ENCODE results near the gene SORBS2. TPM values are rescaled to one million over a fixed set of nuclear protein-coding genes. Genes with fewer than 3 reads are reported as not detected.

Gene SORBS2
- total RNA-seq, 1 donor from 2014 or later, result 20.0 TPM

- no peak overlapping the region for H3K27ac Mint-ChIP-seq (ENCODE audit: unreplicated experiment)
- no peaks in the 10 kb centered on the region for H3K27me3 Mint-ChIP-seq (ENCODE audit: unreplicated experiment)
- H3K36me3 Mint-ChIP-seq (ENCODE audit: low read depth, unreplicated experiment), result no peaks in the 10 kb centered on the region
- no peak for TF ChIP-seq CTCF (IDR thresholded peaks at IDR 0.05; ENCODE audit: unreplicated experiment)
- no peak overlapping the region for H3K4me3 Mint-ChIP-seq (ENCODE audit: unreplicated experiment)
- H3K4me1 Mint-ChIP-seq (ENCODE audit: unreplicated experiment), result peaks cover 8% of the 10 kb centered on the region
- peak; percentile 17 for DNase-seq (ENCODE audit: low spot score)
- no peaks in the 10 kb centered on the region for H3K9me3 Mint-ChIP-seq (ENCODE audit: unreplicated experiment)
Observed at GRCh38 chr4:185839194-185839712, 27.3 kb upstream of the SORBS2 start.

GRCh38 chr4:185838514-185839193 is 26.7 kb upstream of the SORBS2 start:
- no peak for TF ChIP-seq CTCF (IDR thresholded peaks at IDR 0.05; ENCODE audit: unreplicated experiment)
- no peak overlapping the region for H3K27ac Mint-ChIP-seq (ENCODE audit: unreplicated experiment)
- H3K27me3 Mint-ChIP-seq (ENCODE audit: unreplicated experiment), result no peaks in the 10 kb centered on the region
- no peaks in the 10 kb centered on the region for H3K9me3 Mint-ChIP-seq (ENCODE audit: unreplicated experiment)
- DNase-seq (ENCODE audit: low spot score), result no peak
- H3K4me3 Mint-ChIP-seq (ENCODE audit: unreplicated experiment), result no peak overlapping the region
- no peaks in the 10 kb centered on the region for H3K36me3 Mint-ChIP-seq (ENCODE audit: low read depth, unreplicated experiment)
- peaks cover 8% of the 10 kb centered on the region for H3K4me1 Mint-ChIP-seq (ENCODE audit: unreplicated experiment)

- no peaks in the 10 kb centered on the region for H3K27me3 Mint-ChIP-seq (ENCODE audit: unreplicated experiment)
- H3K9me3 Mint-ChIP-seq (ENCODE audit: unreplicated experiment), result no peaks in the 10 kb centered on the region
- no peak for TF ChIP-seq CTCF (IDR thresholded peaks at IDR 0.05; ENCODE audit: unreplicated experiment)
- no peaks in the 10 kb centered on the region for H3K36me3 Mint-ChIP-seq (ENCODE audit: low read depth, unreplicated experiment)
- DNase-seq (ENCODE audit: low spot score), result no peak
- H3K4me3 Mint-ChIP-seq (ENCODE audit: unreplicated experiment), result no peak overlapping the region
- H3K27ac Mint-ChIP-seq (ENCODE audit: unreplicated experiment), result peak overlapping the region; percentile 67
- H3K4me1 Mint-ChIP-seq (ENCODE audit: unreplicated experiment), result peaks cover 8% of the 10 kb centered on the region
Observed at GRCh38 chr4:185838104-185838452, 26.1 kb upstream of the SORBS2 start.

- DNase-seq (ENCODE audit: low spot score), result no peak
- Mint-ChIP-seq H3K27ac (ENCODE audit: unreplicated experiment) (peak overlapping the region; percentile 67), H3K4me3 (ENCODE audit: unreplicated experiment) (no peak overlapping the region)
Observed at GRCh38 chr4:185837415-185838103, 25.6 kb upstream of the SORBS2 start.

More at GRCh38 chr4:185837415-185838103, 25.6 kb upstream of the SORBS2 start:
- Mint-ChIP-seq H3K27me3 (ENCODE audit: unreplicated experiment) (no peaks in the 10 kb centered on the region), H3K36me3 (ENCODE audit: low read depth, unreplicated experiment) (no peaks in the 10 kb centered on the region), H3K4me1 (ENCODE audit: unreplicated experiment) (peaks cover 8% of the 10 kb centered on the region), H3K9me3 (ENCODE audit: unreplicated experiment) (no peaks in the 10 kb centered on the region)
- TF ChIP-seq CTCF (IDR thresholded peaks at IDR 0.05; ENCODE audit: unreplicated experiment), result no peak

Data from endothelial cell (in vitro differentiated cells).